Left ventricle myocardium inferior (tissue), 1 donor: Measurements from ENCODE around the gene DLG5. TPM values are rescaled to one million over a fixed set of nuclear protein-coding genes. Genes with fewer than 3 reads are reported as not detected.

Experiments
- DNase-seq: peaks from one replicate; pipeline ENCODE4 v3.0.0-alpha.2; 2020
- H3K27ac ChIP-seq: fragments of 200-600 bp; replicated peaks from 2 replicates; pipeline ENCODE4 v1.8.0; 2021
- H3K27me3 ChIP-seq: fragments of 200-600 bp; 2 replicates; pipeline ENCODE4 v1.8.0; 2021; ENCODE audit warnings: low read depth
- H3K36me3 ChIP-seq: fragments of 200-600 bp; 2 replicates; pipeline ENCODE4 v1.8.0; 2021
- H3K4me1 ChIP-seq: fragments of 200-600 bp; 2 replicates; pipeline ENCODE4 v1.8.0; 2021
- H3K4me3 ChIP-seq: fragments of 200-600 bp; 2 replicates; pipeline ENCODE4 v1.8.0; 2021; ENCODE audit warnings: mild to moderate bottlenecking, moderate library complexity
- H3K9me3 ChIP-seq: fragments of 200-600 bp; replicated peaks from 2 replicates; pipeline ENCODE4 v1.8.0; 2021
- intact Hi-C: fragments of 100-400 bp; cut with micrococcal nuclease; formaldehyde crosslinking; loops from one replicate; pipeline ENCODE4 v1.11.0; 2022
- total RNA-seq: library from RNA; stranded (reverse); fragmentation: NEBNext Ultra II Directional; extraction: Animal tissue kit (Norgen Biotek cat#: 25700); gene quantifications from one replicate; pipeline ENCODE4 v1.2.1, GENCODE V29; 2021
- TF ChIP-seq, protein P1 (sequence below): fragments of 200-600 bp; IDR thresholded peaks from 2 replicates; pipeline ENCODE4 v1.8.0; 2021; ENCODE audit warnings: antibody characterized with exemption, mild to moderate bottlenecking, borderline replicate concordance
- donor health status: DM: no; HTN: yes; CAD: no; lungs with severe emphysema.

The DLG5 gene
- total RNA-seq, 1 donor from 2014 or later = 8.9 TPM

DNA sequence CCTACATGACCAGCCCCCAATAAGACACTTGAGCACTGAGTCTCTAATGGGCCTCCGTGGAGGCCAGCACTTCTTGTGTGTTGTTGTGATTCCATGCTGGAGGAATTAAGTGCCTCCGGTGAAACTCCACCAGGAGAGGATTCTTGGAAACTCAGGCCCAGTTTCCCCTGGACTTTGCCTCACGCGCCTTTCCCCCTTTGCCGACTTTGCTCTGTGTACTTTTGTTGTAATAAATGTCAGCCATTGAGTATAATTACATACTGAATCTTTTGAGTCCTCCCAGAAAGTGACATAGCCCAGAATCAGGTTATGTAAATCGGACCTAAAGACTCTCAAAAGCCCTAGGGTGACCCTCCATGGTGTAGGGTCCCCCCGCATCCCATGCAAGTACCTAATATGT lies 82.4 kb downstream of the DLG5 start:
- no peak overlapping the region for H3K4me3 ChIP-seq
- H3K4me1 ChIP-seq = peaks cover 12% of the 10 kb centered on the region
- no peak for DNase-seq
- intact Hi-C loops = loop anchor here (10.0 kb wide), 1 partner anchor 161 kb away; no protein-coding TSS in a partner anchor
- peaks cover 37% of the 10 kb centered on the region for H3K36me3 ChIP-seq
- TF ChIP-seq, protein P1, sequence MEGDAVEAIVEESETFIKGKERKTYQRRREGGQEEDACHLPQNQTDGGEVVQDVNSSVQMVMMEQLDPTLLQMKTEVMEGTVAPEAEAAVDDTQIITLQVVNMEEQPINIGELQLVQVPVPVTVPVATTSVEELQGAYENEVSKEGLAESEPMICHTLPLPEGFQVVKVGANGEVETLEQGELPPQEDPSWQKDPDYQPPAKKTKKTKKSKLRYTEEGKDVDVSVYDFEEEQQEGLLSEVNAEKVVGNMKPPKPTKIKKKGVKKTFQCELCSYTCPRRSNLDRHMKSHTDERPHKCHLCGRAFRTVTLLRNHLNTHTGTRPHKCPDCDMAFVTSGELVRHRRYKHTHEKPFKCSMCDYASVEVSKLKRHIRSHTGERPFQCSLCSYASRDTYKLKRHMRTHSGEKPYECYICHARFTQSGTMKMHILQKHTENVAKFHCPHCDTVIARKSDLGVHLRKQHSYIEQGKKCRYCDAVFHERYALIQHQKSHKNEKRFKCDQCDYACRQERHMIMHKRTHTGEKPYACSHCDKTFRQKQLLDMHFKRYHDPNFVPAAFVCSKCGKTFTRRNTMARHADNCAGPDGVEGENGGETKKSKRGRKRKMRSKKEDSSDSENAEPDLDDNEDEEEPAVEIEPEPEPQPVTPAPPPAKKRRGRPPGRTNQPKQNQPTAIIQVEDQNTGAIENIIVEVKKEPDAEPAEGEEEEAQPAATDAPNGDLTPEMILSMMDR = no peak
- no peaks in the 10 kb centered on the region for H3K9me3 ChIP-seq
- H3K27me3 ChIP-seq = no peaks in the 10 kb centered on the region
- no peak overlapping the region for H3K27ac ChIP-seq

DNA sequence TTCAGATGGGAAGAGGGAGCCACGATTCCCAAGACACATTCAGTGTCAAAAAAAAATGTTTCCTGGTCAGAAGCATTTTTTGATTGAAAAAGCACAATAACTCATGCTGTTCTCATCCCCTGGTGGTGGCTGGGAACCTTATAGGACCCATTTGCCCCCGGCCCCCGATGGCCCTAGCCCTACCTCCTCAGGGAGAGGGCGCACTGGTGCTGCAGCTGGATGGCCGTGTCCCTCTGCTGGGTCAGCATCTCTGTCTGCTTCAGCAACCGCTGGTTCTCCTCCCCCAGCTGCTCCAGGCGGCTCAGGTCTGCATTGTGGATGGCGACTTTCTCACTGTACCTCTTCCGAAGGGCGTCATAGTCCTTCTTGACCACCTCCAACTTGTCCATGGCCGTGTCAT lies 83.3 kb downstream of the DLG5 start:
- intact Hi-C loops = loop anchor here (10.0 kb wide), 1 partner anchor 162 kb away; no protein-coding TSS in a partner anchor
- DNase-seq = no peak
- TF ChIP-seq, protein P1 = no peak
- Histone ChIP-seq H3K36me3 (peaks cover 36% of the 10 kb centered on the region), H3K27ac (no peak overlapping the region), H3K4me1 (peaks cover 21% of the 10 kb centered on the region), H3K9me3 (no peaks in the 10 kb centered on the region), H3K27me3 (no peaks in the 10 kb centered on the region), H3K4me3 (no peak overlapping the region)

DNA sequence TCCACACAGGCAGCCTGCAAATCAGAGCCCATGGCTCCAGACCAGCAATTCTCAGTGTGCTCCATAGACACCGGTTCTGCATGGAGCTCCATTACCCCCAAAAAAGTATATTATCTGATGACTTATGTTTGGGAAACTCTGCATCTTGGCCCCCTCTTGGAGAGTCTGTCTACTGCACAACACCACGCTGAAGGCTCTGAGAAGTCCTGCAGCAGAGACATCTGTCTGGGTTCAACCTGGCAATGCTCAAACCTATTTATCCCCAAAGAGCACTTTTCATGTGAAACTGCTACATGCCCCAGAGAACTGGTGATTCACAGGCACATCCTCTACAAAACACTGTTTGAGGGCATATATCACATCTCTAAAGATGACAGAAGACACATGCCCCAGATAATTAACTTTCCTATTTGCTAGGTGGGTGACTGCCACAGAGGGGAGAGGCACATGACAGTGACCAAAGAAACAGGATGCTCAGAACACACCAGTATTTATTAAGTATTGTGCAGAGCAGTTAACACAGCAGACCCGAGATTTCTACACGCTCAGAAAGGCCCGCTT lies 83.8 kb downstream of the DLG5 start:
- no peak for DNase-seq
- Histone ChIP-seq H3K4me3 (no peak overlapping the region), H3K36me3 (peaks cover 36% of the 10 kb centered on the region), H3K9me3 (no peaks in the 10 kb centered on the region), H3K27me3 (no peaks in the 10 kb centered on the region), H3K27ac (no peak overlapping the region), H3K4me1 (peaks cover 26% of the 10 kb centered on the region)
- TF ChIP-seq, protein P1 = no peak
- intact Hi-C loops = loop anchor here (10.0 kb wide), 1 partner anchor 162 kb away; no protein-coding TSS in a partner anchor

DNA sequence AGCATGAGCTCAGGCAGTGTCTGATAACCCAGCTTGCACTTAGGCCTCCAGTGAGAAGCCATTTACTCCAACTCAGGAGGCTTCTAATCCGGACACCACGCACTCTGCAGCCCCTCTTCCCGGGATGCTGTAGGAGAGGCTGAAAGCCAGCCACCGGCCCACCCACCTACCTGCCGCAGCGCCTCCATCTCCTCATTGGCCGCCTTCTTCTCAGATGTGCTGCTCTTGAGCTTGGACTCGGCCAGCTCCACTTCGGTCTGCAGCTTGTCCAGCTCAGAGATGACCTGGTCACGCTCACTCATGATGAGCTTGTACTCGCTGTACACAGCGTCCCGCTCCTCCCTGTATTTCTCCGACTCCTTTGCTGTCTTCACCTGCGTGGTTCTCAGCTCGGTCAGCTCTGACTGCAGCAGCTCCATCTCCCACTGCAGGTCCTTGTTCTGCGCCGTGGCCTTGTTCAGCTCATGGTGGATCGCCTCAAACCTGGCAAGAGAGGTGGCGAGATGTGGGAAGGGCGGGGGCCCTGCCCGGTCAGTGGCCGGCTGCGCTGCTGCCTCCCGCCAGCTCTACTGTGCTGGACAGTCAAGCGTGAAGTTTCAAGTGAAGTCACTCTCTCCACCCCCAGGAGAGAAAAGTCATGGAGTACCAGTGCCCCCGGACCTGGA lies 84.7 kb downstream of the DLG5 start:
- Histone ChIP-seq H3K4me1 (peaks cover 24% of the 10 kb centered on the region), H3K4me3 (no peak overlapping the region), H3K27ac (no peak overlapping the region), H3K27me3 (no peaks in the 10 kb centered on the region), H3K36me3 (peaks cover 36% of the 10 kb centered on the region), H3K9me3 (no peaks in the 10 kb centered on the region)
- intact Hi-C loops = loop anchor here (10.0 kb wide), 1 partner anchor 163 kb away; no protein-coding TSS in a partner anchor
- TF ChIP-seq, protein P1 = no peak
- no peak for DNase-seq

DNA sequence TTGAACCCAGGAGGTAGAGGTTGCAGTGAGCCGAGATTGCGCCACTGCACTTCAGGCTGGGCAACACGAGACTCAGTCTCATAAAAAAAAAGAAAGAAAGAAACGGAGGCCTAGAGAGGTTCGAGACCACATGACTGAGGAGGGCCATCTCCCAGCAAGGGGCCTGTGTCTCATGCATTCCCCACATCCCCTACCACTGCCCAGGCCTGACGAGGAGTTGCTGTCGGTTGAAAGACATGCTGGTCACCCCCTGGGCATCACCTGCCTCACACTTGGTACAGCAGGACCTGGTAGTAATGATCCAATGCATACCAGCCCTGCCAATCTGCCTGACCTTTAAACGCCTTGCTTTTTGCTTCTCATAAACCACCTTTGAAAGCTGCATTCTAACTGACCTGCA lies 85.9 kb downstream of the DLG5 start:
- DNase-seq = no peak
- Histone ChIP-seq H3K27me3 (no peaks in the 10 kb centered on the region), H3K36me3 (peaks cover 36% of the 10 kb centered on the region), H3K4me3 (no peak overlapping the region), H3K27ac (no peak overlapping the region), H3K9me3 (no peaks in the 10 kb centered on the region), H3K4me1 (peaks cover 34% of the 10 kb centered on the region)
- TF ChIP-seq, protein P1 = no peak
- intact Hi-C loops = loop anchor here (10.0 kb wide), 1 partner anchor 164 kb away; no protein-coding TSS in a partner anchor
